ENCODE results near the gene ACOX3. TPM values are rescaled to one million over a fixed set of nuclear protein-coding genes. Genes with fewer than 3 reads are reported as not detected.

ACOX3 gene
- total RNA-seq, 1 donor from 2014 or later, result 28.4 TPM

- Mint-ChIP-seq H3K36me3 (ENCODE audit: low read depth) (no peaks in the 10 kb centered on the region), H3K4me1 (ENCODE audit: low read depth) (no peaks in the 10 kb centered on the region), H3K27me3 (ENCODE audit: low read depth) (no peaks in the 10 kb centered on the region), H3K9me3 (no peaks in the 10 kb centered on the region), H3K27ac (no peak overlapping the region), H3K4me3 (ENCODE audit: low read depth) (no peak overlapping the region)
- no peak for DNase-seq (ENCODE audit: low spot score)
- intact Hi-C loops (cut with micrococcal nuclease), result no loop called here
Measured at GRCh38 chr4:8365353-8365752, 75.2 kb downstream of the ACOX3 start.

- intact Hi-C loops (cut with micrococcal nuclease), result no loop called here
- Mint-ChIP-seq H3K36me3 (ENCODE audit: low read depth) (no peaks in the 10 kb centered on the region), H3K27me3 (ENCODE audit: low read depth) (no peaks in the 10 kb centered on the region)
Measured at GRCh38 chr4:8364848-8365350, 75.6 kb downstream of the ACOX3 start.

GRCh38 chr4:8364141-8364540, 76.4 kb downstream of the ACOX3 start:
- H3K9me3 Mint-ChIP-seq, result no peaks in the 10 kb centered on the region
- intact Hi-C loops (cut with micrococcal nuclease), result no loop called here
- no peaks in the 10 kb centered on the region for H3K36me3 Mint-ChIP-seq (ENCODE audit: low read depth)
- DNase-seq (ENCODE audit: low spot score), result no peak
- H3K27ac Mint-ChIP-seq, result no peak overlapping the region
- H3K27me3 Mint-ChIP-seq (ENCODE audit: low read depth), result no peaks in the 10 kb centered on the region
- no peak overlapping the region for H3K4me3 Mint-ChIP-seq (ENCODE audit: low read depth)
- no peaks in the 10 kb centered on the region for H3K4me1 Mint-ChIP-seq (ENCODE audit: low read depth)

More at GRCh38 chr4:8364848-8365350, 75.6 kb downstream of the ACOX3 start:
- Mint-ChIP-seq H3K4me3 (ENCODE audit: low read depth) (no peak overlapping the region), H3K9me3 (no peaks in the 10 kb centered on the region), H3K27ac (no peak overlapping the region), H3K4me1 (ENCODE audit: low read depth) (no peaks in the 10 kb centered on the region)
- DNase-seq (ENCODE audit: low spot score), result no peak

GRCh38 chr4:8362483-8362882, 78.0 kb downstream of the ACOX3 start:
- H3K4me1 Mint-ChIP-seq (ENCODE audit: low read depth), result no peaks in the 10 kb centered on the region
- H3K9me3 Mint-ChIP-seq, result no peaks in the 10 kb centered on the region
- no peak overlapping the region for H3K4me3 Mint-ChIP-seq (ENCODE audit: low read depth)
- H3K27ac Mint-ChIP-seq, result no peak overlapping the region
- DNase-seq (ENCODE audit: low spot score), result no peak
- intact Hi-C loops (cut with micrococcal nuclease), result no loop called here
- H3K36me3 Mint-ChIP-seq (ENCODE audit: low read depth), result no peaks in the 10 kb centered on the region
- H3K27me3 Mint-ChIP-seq (ENCODE audit: low read depth), result no peaks in the 10 kb centered on the region

- Mint-ChIP-seq H3K36me3 (ENCODE audit: low read depth) (no peaks in the 10 kb centered on the region), H3K4me3 (ENCODE audit: low read depth) (no peak overlapping the region), H3K4me1 (ENCODE audit: low read depth) (no peaks in the 10 kb centered on the region), H3K27me3 (ENCODE audit: low read depth) (peaks cover 2% of the 10 kb centered on the region), H3K27ac (no peak overlapping the region), H3K9me3 (no peaks in the 10 kb centered on the region)
- DNase-seq (ENCODE audit: low spot score), result no peak
- intact Hi-C loops (cut with micrococcal nuclease), result no loop called here
Measured at GRCh38 chr4:8359193-8359592, 81.3 kb downstream of the ACOX3 start.

DNA sequence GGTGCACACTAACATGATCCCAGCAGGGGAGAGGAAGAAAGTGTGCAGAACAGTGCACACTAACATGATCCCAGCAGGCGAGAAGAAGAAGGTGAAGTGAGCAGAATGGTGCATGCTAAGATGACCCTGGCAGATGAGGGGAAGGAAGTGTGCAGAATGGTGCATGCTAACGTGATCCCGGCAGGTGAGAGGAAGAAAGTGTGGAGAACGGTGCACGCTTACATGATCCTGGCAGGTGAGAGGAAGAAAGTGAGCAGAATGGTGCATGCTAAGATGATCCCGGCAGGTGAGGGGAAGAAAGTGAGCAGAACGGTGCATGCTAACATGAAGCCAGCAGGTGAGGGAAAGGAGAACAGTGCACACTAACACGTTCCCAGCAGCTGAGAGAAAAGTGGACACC, 83.7 kb downstream of the ACOX3 start:
- no peaks in the 10 kb centered on the region for H3K36me3 Mint-ChIP-seq (ENCODE audit: low read depth)
- no peaks in the 10 kb centered on the region for H3K9me3 Mint-ChIP-seq
- DNase-seq (ENCODE audit: low spot score), result no peak
- no peak overlapping the region for H3K27ac Mint-ChIP-seq
- intact Hi-C loops (cut with micrococcal nuclease), result no loop called here
- H3K4me3 Mint-ChIP-seq (ENCODE audit: low read depth), result no peak overlapping the region
- peaks cover 2% of the 10 kb centered on the region for H3K27me3 Mint-ChIP-seq (ENCODE audit: low read depth)
- no peaks in the 10 kb centered on the region for H3K4me1 Mint-ChIP-seq (ENCODE audit: low read depth)

- DNase-seq (ENCODE audit: low spot score), result no peak
- Mint-ChIP-seq H3K27me3 (ENCODE audit: low read depth) (peaks cover 2% of the 10 kb centered on the region), H3K27ac (no peak overlapping the region), H3K9me3 (no peaks in the 10 kb centered on the region), H3K4me1 (ENCODE audit: low read depth) (no peaks in the 10 kb centered on the region), H3K4me3 (ENCODE audit: low read depth) (no peak overlapping the region), H3K36me3 (ENCODE audit: low read depth) (no peaks in the 10 kb centered on the region)
- intact Hi-C loops (cut with micrococcal nuclease), result no loop called here
Measured at GRCh38 chr4:8355864-8356565, 84.5 kb downstream of the ACOX3 start.

GRCh38 chr4:8355306-8355705, 85.2 kb downstream of the ACOX3 start:
- no peak for DNase-seq (ENCODE audit: low spot score)

GRCh38 chr4:8353912-8354453, 86.5 kb downstream of the ACOX3 start:
- Mint-ChIP-seq H3K4me1 (ENCODE audit: low read depth) (no peaks in the 10 kb centered on the region), H3K4me3 (ENCODE audit: low read depth) (no peak overlapping the region), H3K9me3 (no peaks in the 10 kb centered on the region), H3K36me3 (ENCODE audit: low read depth) (no peaks in the 10 kb centered on the region), H3K27me3 (ENCODE audit: low read depth) (peaks cover 2% of the 10 kb centered on the region), H3K27ac (no peak overlapping the region)
- no peak for DNase-seq (ENCODE audit: low spot score)
- intact Hi-C loops (cut with micrococcal nuclease), result no loop called here

More at GRCh38 chr4:8355306-8355705, 85.2 kb downstream of the ACOX3 start:
- intact Hi-C loops (cut with micrococcal nuclease), result no loop called here
- H3K4me3 Mint-ChIP-seq (ENCODE audit: low read depth), result no peak overlapping the region
- H3K9me3 Mint-ChIP-seq, result no peaks in the 10 kb centered on the region
- peaks cover 2% of the 10 kb centered on the region for H3K27me3 Mint-ChIP-seq (ENCODE audit: low read depth)
- no peaks in the 10 kb centered on the region for H3K36me3 Mint-ChIP-seq (ENCODE audit: low read depth)
- no peak overlapping the region for H3K27ac Mint-ChIP-seq
- H3K4me1 Mint-ChIP-seq (ENCODE audit: low read depth), result no peaks in the 10 kb centered on the region

DNA sequence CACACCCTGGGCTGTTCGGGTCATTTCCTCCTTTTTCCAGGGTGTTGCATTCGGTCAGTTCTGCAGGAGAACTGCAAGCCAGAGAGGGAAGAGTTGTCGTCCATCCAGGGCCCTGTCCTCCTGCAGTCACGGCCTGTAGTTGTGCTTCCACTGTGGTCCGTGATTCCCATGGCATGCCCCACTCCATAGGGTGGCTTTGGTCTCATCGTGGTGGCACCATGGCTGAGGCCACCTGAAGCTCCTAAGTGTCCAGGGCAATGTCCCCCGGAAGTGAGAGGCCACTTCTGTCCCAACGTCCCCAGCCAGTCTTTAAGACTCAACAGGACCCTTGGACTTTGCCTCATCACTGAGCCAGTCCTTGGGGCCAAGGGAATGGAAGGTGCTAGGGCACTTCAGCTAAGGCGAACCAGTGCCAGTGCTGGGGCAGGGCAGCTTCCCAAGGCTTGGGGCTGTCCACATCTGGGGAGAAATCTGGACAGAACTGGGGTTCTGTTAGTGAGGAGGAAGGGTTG, 87.3 kb downstream of the ACOX3 start:
- no peak overlapping the region for H3K4me3 Mint-ChIP-seq (ENCODE audit: low read depth)
- H3K4me1 Mint-ChIP-seq (ENCODE audit: low read depth), result no peaks in the 10 kb centered on the region
- H3K9me3 Mint-ChIP-seq, result no peaks in the 10 kb centered on the region
- intact Hi-C loops (cut with micrococcal nuclease), result no loop called here
- H3K27ac Mint-ChIP-seq, result no peak overlapping the region
- no peaks in the 10 kb centered on the region for H3K36me3 Mint-ChIP-seq (ENCODE audit: low read depth)
- H3K27me3 Mint-ChIP-seq (ENCODE audit: low read depth), result peaks cover 2% of the 10 kb centered on the region
- DNase-seq (ENCODE audit: low spot score), result no peak

- Mint-ChIP-seq H3K4me1 (ENCODE audit: low read depth) (no peaks in the 10 kb centered on the region), H3K27ac (no peak overlapping the region), H3K4me3 (ENCODE audit: low read depth) (no peak overlapping the region), H3K36me3 (ENCODE audit: low read depth) (no peaks in the 10 kb centered on the region), H3K27me3 (ENCODE audit: low read depth) (peaks cover 2% of the 10 kb centered on the region), H3K9me3 (no peaks in the 10 kb centered on the region)
- DNase-seq (ENCODE audit: low spot score), result no peak
- intact Hi-C loops (cut with micrococcal nuclease), result no loop called here
Measured at GRCh38 chr4:8352368-8353157, 88.0 kb downstream of the ACOX3 start.

DNA sequence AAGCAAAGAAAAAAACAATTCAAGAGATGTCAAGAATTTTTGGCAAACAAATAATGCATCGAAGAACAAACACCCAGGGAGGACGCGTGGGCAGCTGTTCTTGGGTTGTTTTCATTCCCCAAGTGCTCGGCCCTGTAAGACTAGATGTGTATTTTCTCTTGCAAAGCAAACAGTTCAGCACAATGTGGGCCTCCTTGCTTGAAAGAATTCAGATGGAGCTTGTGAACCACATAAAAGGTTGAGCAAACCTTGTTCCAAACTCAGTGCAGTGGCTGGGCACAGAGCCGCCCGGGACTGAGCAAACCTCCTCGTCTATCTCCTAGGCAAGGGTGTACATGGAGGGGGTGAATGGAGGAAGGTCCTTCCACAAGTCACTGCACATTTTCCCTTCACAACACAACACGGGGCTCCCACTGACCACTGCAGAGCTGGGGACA, 88.6 kb downstream of the ACOX3 start:
- intact Hi-C loops (cut with micrococcal nuclease), result no loop called here
- Mint-ChIP-seq H3K4me3 (ENCODE audit: low read depth) (no peak overlapping the region), H3K27ac (no peak overlapping the region), H3K36me3 (ENCODE audit: low read depth) (no peaks in the 10 kb centered on the region), H3K9me3 (no peaks in the 10 kb centered on the region), H3K4me1 (ENCODE audit: low read depth) (no peaks in the 10 kb centered on the region), H3K27me3 (ENCODE audit: low read depth) (peaks cover 2% of the 10 kb centered on the region)
- DNase-seq (ENCODE audit: low spot score), result no peak

All from activated T-helper 2 cell treated with anti-CD3 and anti-CD28 coated beads, Interferon-gamma antibody, Interleukin-2, Interleukin-4, amounts not matched to agents 10 μg/mL and 5 μg/mL and 100 μg/mL, durations not matched to agents 14 hours and 24 hours and 36 hours (primary cell).